ENCODE measurements around the gene ADAMTS20.

DNA sequence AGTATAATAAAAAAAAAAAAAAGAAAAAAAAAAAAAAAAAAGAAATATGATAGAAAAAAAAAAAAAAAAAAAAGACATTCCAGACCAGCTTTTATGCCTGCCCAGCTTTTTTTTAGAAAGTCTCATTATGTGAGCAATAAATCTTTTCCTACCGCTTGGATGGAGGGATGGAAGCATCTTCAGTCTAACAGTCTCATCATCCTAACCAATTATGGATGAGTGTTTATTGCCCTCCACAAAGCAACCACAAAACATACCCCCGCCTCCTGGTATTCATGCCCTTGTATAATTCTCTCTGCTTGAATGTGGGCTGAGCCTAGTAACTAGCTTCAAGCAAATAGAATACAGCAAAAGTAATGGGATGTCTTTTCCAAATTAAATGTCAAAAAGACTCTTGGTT, 33.7 kb upstream of the ADAMTS20 start:
- TF ChIP-seq SP1 (IDR thresholded peaks at IDR 0.05), result no peak
- no peak for TF ChIP-seq FOXK2 (IDR thresholded peaks at IDR 0.05)
- TF ChIP-seq PKNOX1 (IDR thresholded peaks at IDR 0.05), result no peak
- no peak for TF ChIP-seq ARNT (IDR thresholded peaks at IDR 0.05)
